ENCODE measurements around the gene CCBE1. TPM values are rescaled to one million over a fixed set of nuclear protein-coding genes. Genes with fewer than 3 reads are reported as not detected.

CCBE1 gene
- total and polyA plus RNA-seq, 9 of the 15 experiments (the other 6 are each of a cell fraction or from before 2014, with no cell fraction given) = 0.20 TPM; not detected in 8

DNA sequence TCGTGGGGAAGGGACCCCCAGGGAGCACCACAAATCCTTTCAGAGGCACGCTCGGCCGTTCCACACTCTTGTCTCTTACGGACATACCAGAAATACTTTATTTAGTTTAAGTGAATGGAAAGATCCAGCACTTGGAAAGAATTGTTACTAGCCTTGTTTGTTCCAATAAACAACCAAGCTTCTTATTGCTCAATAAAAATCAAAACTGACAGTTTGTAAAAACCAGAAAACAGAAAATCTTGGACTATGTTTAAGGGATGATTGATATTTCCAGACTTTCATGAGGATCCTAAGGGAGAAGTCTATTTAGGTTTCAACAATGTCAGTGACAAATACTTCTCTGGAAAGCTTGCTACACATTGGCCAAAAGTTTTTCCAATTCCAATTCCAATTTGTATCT is 31.6 kb upstream of the CCBE1 start (continued):
- TF ChIP-seq ZNF134 (CRISPR knock-in tag; conservative IDR thresholded peaks at IDR 0.05) (no peak), MEIS2 (IDR thresholded peaks at IDR 0.05; ENCODE audit: partially characterized antibody) (no peak), PHF20 (IDR thresholded peaks at IDR 0.05; ENCODE audit: partially characterized antibody) (no peak), JUNB (CRISPR knock-in tag; conservative IDR thresholded peaks at IDR 0.05) (no peak)
- TF ChIP-seq, protein P1, sequence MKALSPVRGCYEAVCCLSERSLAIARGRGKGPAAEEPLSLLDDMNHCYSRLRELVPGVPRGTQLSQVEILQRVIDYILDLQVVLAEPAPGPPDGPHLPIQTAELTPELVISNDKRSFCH (CRISPR knock-in tag; IDR thresholded peaks at IDR 0.05) = no peak
- TF ChIP-seq, protein P1 (tag; IDR thresholded peaks at IDR 0.05) = no peak
- TF ChIP-seq, protein P2, sequence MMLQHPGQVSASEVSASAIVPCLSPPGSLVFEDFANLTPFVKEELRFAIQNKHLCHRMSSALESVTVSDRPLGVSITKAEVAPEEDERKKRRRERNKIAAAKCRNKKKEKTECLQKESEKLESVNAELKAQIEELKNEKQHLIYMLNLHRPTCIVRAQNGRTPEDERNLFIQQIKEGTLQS (IDR thresholded peaks at IDR 0.05) = no peak
- TF ChIP-seq, protein P2 (CRISPR knock-in tag; conservative IDR thresholded peaks at IDR 0.05) = no peak

DNA sequence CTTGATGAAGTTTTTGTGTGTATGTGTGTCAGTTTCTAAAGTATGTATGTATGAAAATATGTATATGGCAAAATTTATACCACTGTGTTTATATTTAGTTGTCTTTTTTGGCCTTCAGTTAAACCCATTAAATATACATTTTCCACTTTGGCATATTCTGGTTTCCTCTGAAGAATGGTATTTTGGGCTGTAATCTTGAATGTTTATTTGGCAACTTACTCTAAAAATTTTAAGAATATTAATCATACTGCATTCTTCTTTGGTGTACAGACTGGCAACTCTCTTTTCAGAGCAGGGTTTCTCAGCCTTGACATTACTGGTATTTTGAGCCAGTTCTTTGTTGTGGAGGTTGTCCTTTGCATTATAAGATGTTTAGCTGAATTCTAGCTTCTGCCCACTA is 27.9 kb upstream of the CCBE1 start:
- intact Hi-C loops (cut with micrococcal nuclease) = no loop called here
- no peak for ATAC-seq
- no peak for FAIRE-seq
- Histone ChIP-seq H3K9ac (ENCODE audit: insufficient read depth in 1 of 2, low read depth in 2 of 2, low read length in 2 of 2) (no peak overlapping the region), H3K4me3 (no peak overlapping the region), H3K79me2 (ENCODE audit: control insufficient read depth, insufficient read depth, low read length) (no peaks in the 10 kb centered on the region), H3K36me3 (ENCODE audit: control insufficient read depth, insufficient read depth, low read length) (no peaks in the 10 kb centered on the region), H3K4me1 (replicated peaks in 1 of 2; ENCODE audit: control insufficient read depth in 2 of 2, insufficient read depth in 2 of 2, low read length in 2 of 2) (no peaks in the 10 kb centered on the region), H4K20me1 (replicated peaks; ENCODE audit: control insufficient read depth, insufficient read depth, low read length) (no peaks in the 10 kb centered on the region), H3K27ac (ENCODE audit: extremely low read depth, low read depth, low read length) (no peak overlapping the region), H3K9me3 (replicated peaks; ENCODE audit: control insufficient read depth, insufficient read depth, low read depth, low read length) (no peaks in the 10 kb centered on the region), H3K4me2 (ENCODE audit: insufficient read depth, low read length) (no peak overlapping the region), H3K27me3 (ENCODE audit: control insufficient read depth in 2 of 2, insufficient read depth in 2 of 2, low read length in 2 of 2) (no peaks in the 10 kb centered on the region), H3K9me1 (ENCODE audit: control insufficient read depth, insufficient read depth, low read length) (no peaks in the 10 kb centered on the region), H2AFZ (ENCODE audit: low read depth, low read length) (no peak overlapping the region)
- in situ Hi-C loops (cut with MboI) = no loop called here
- no TSS peak for BruUV-seq (replicated peaks)
- POLR2A ChIA-PET = no interaction called here
- no peak for DNase-seq (ENCODE audit: extremely low read depth in 1 of 4, low spot score in 3 of 4)
- CTCF ChIA-PET (ENCODE audit: low intra/inter-chr PET ratio) = interaction anchor here (0.7 kb wide), 1 partner anchor 46 kb away, joined by 4 read pairs; no protein-coding TSS in a partner anchor
- TF ChIP-seq, protein P3, sequence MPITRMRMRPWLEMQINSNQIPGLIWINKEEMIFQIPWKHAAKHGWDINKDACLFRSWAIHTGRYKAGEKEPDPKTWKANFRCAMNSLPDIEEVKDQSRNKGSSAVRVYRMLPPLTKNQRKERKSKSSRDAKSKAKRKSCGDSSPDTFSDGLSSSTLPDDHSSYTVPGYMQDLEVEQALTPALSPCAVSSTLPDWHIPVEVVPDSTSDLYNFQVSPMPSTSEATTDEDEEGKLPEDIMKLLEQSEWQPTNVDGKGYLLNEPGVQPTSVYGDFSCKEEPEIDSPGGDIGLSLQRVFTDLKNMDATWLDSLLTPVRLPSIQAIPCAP (CRISPR knock-in tag; IDR thresholded peaks at IDR 0.05; ENCODE audit: borderline replicate concordance) = no peak
- TF ChIP-seq, protein P4, sequence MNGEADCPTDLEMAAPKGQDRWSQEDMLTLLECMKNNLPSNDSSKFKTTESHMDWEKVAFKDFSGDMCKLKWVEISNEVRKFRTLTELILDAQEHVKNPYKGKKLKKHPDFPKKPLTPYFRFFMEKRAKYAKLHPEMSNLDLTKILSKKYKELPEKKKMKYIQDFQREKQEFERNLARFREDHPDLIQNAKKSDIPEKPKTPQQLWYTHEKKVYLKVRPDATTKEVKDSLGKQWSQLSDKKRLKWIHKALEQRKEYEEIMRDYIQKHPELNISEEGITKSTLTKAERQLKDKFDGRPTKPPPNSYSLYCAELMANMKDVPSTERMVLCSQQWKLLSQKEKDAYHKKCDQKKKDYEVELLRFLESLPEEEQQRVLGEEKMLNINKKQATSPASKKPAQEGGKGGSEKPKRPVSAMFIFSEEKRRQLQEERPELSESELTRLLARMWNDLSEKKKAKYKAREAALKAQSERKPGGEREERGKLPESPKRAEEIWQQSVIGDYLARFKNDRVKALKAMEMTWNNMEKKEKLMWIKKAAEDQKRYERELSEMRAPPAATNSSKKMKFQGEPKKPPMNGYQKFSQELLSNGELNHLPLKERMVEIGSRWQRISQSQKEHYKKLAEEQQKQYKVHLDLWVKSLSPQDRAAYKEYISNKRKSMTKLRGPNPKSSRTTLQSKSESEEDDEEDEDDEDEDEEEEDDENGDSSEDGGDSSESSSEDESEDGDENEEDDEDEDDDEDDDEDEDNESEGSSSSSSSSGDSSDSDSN (IDR thresholded peaks at IDR 0.05; ENCODE audit: borderline replicate concordance in 1 of 2, low read depth in 2 of 2, low read length in 2 of 2) = no peak
- TF ChIP-seq ZNF436 (CRISPR knock-in tag; IDR thresholded peaks at IDR 0.05) (no peak), SAFB2 (IDR thresholded peaks at IDR 0.05; ENCODE audit: borderline replicate concordance, low read depth, low read length, severe bottlenecking) (no peak), XRCC4 (IDR thresholded peaks at IDR 0.05; ENCODE audit: extremely low read depth, insufficient read depth, insufficient read length) (no peak), GTF2F1 (IDR thresholded peaks at IDR 0.05; ENCODE audit: low read depth, low read length) (no peak), ZBED1 (IDR thresholded peaks at IDR 0.05) (no peak), SPI1 (IDR thresholded peaks at IDR 0.05; ENCODE audit: borderline replicate concordance, low read depth, low read length) (no peak), MAZ (CRISPR knock-in tag; conservative IDR thresholded peaks at IDR 0.05 in 1 of 2, IDR thresholded peaks at IDR 0.05 in 1 of 2) (no peak)
